GM18517 (cell line): ENCODE data around the gene GPR18.

ENCODE experiments used
- ATAC-seq: cut with Tn5 transposase; IDR thresholded peaks from one replicate; pipeline ENCODE4 v1.9.1; 2021; ENCODE audit warnings: mild to moderate bottlenecking, moderate library complexity; ENCODE audit not compliant: unreplicated experiment

The GPR18 gene, protein sequence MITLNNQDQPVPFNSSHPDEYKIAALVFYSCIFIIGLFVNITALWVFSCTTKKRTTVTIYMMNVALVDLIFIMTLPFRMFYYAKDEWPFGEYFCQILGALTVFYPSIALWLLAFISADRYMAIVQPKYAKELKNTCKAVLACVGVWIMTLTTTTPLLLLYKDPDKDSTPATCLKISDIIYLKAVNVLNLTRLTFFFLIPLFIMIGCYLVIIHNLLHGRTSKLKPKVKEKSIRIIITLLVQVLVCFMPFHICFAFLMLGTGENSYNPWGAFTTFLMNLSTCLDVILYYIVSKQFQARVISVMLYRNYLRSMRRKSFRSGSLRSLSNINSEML

DNA sequence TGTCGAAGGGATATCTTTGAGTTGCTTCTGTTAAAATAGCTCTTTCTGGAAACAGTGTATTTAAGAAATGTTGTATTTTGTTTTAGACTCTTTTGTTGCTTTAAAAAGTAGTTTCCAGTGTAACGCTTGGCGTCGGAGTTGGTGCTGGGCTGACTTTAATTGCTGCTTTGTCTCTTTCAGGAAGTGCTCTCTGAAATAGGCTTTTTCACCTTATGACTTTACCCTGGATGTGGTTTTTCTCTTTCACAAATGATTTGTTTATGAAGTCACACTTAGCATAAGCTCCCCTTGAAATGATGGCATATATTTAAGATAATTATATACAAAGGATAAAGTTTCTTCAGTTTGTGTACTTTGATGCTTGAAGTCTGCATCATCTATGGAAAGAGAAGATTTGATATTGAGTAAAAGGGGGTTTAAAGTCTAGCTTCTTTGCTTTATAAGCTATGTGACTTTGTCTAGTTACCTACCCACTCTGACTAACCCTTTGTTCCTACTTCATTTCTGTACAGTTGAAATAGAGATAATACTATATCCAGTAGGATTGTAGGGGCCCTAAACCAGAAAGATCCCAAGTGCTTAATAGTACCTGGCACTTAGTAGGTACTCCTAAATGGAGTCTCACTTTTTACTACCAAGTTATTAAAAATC lies at the start of gene GPR18:
GPR18 (minus strand) TSS at position 170 of the 651 bp plus-strand sequence. CDS start 2,507 bp downstream, outside the sequence.
- peak; percentile 96 for ATAC-seq

DNA sequence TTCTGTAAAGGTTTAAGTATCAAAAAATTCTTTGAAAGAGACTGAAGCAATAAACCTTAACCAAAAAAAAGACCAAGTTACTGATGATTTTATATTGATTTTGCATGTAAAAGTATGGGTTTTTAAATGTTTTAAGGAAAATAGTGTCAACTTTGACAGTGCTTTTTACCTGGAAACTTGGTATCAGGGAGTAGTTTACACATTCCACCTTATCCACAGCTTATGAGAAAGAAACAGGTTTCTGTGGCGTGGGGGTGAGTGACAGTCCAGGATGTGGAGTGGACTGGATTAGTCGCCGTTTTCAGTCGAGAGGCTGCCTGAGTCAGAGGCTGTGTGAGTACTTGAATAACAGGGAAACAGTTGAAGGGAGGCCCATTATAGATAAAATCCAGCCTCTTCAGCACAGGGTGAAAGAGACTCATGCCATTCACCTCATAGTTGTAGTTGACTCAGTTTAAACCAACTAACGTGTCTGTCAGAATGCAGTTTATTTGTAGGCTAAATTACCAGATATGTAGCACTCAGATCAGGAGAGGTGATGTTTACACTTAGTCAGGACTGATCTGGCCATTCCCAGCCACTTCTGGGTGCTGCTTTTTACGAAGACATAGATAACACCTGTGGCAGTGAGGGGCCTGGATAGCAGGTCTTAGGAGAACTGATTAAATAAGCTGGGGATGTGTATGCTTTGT lies 49.6 kb upstream of the GPR18 start:
- no peak for ATAC-seq

DNA sequence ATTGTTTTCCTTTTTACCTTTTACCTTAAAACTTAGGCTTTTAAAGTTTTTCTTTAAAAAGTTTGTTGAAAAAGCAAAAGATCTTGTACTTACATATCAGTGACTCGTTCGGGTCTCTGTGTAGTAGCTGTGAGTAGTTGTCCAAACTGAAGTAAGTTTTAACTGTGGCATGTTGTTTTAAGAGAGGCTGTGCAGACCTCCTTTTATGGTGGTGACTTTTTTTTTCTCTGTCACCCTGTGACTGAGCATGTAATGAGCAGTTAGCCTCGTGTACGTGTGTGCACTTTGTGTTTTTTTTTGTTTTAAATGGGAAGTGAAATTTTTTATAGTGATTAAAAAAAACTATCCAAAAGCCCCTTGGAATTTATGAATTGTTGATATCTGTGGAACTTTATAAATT lies 49.1 kb upstream of the GPR18 start, which contains the start of gene GPR183:
GPR183 (minus strand) TSS at position 153 of the 400 bp plus-strand sequence. CDS start 11,254 bp downstream, outside the sequence.
- ATAC-seq, result peak; percentile 61

DNA sequence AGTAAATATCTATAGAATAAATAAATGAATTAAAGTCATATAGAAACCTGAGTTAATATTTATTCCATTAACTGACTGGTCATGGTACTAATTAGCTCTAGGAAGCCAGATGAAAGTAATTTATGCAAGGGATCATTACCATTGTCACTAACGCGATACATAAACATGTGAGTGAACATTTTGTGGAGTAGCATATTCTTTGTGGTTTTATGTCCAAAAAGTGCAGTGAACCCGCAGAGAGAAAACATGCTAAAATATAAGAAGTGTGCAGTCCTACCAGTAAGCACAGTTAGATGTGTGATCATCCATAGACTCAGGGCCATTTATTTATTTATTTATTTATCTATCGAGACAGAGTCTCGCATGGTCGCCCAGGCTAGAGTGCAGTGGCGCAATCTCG lies 47.4 kb upstream of the GPR18 start:
- no peak for ATAC-seq

DNA sequence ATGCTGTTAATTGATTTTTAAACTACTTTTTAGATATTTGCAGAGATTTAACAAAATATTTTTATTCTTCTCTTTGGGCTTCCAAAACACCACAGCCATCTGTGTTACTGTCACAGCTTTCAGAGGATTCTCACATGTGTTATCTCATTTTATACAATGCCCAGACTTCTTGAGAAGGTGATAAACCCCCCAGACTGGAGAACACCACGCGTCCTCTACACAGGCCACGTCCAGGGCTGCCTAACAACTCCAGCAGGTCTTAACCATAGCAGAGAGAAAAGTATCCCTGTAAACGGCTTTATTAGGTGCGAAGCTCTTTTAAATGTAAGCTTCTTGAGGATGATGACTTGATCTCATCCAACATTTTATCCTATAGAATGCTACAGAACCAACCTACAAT lies 47.0 kb upstream of the GPR18 start:
- ATAC-seq, result no peak

DNA sequence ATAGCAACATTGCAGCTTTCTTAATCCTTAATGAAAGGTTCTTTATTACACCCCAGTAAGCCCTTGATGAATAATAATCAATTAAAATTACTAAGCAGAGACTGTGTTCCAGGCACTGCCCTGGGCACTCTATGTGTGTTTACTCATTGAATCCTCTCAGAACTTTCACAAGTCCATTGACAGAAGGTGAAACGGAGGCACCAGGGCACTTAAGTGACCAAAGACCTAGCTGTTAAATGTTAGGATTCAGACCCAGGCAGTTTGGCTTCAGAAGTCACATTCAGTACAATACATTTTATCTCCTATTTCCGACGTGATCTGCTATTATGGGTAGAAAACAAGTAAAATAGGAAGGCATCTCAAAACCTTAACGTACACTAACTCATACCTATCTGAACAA lies 46.4 kb upstream of the GPR18 start:
- ATAC-seq, result no peak

DNA sequence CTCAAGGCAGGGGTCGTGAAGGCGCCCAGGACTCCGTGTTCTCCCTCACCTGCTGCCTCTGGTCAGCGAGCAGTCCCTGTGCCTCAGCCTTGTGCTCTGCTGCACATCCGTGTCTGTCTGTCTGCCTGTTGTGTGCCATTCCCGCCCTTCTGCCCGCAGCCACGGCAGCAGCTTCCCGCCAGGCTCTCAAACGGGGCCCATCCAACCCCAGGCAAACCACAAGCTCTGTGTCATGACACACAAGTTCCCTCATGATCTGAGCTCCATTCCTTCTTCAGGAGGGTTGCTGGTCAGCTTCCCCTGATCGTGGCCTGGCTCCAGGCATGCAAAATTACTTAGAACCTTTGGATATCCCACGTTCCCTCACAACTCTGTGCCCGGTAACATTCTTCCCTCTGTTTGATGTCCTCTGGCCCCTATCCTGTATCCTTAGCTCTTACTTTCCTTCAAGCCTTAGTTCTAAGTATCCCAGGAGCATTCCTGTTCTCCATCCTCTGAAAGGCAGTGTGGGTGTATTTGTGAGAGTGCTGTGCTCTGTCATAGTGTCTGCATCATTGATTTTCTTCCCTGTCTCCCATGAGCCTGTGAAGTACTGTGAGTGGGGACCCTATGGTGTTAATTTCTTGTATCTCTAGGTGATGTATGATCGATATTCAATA lies 45.8 kb upstream of the GPR18 start:
- ATAC-seq, result no peak

DNA sequence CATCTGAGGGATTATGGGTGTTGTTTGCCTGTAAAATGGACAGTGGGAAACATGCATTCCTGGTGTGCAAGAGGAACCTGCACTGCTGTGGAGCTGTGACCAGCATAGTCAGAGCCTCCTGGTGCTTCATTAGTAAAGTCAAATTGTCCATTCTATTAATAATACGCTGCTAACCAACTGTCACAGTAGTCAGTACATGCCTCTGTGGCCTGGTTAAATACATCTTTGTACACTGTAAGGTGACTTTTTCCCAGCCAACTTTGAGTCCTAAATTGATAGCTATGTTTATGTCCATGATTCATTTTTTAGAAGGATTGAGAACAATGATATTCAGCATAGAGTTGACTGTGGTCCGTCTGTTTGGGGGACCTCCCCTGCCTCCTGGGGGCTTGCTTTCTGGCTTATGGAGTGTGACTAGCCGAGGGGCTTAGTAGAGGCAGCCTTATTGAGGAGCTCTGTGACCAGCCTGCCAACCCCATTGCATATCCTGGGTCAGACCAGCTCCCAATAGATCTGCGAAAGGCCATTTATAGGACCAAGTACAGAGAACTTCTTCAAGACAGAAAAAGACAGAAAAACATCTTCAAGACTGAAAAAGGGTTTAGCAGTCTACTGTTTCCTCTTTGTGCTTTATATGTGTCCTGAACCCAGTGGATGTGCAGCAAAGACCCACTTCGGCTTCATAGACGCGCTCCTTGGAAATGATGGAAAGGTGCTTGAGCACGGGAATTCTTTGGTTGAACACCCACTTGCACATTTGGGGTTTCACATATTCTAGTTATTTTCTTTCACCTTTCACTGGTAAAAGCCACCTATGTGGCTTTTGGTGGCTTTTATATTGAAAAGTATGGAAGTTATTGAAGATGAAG lies 44.7 kb upstream of the GPR18 start:
- no peak for ATAC-seq

DNA sequence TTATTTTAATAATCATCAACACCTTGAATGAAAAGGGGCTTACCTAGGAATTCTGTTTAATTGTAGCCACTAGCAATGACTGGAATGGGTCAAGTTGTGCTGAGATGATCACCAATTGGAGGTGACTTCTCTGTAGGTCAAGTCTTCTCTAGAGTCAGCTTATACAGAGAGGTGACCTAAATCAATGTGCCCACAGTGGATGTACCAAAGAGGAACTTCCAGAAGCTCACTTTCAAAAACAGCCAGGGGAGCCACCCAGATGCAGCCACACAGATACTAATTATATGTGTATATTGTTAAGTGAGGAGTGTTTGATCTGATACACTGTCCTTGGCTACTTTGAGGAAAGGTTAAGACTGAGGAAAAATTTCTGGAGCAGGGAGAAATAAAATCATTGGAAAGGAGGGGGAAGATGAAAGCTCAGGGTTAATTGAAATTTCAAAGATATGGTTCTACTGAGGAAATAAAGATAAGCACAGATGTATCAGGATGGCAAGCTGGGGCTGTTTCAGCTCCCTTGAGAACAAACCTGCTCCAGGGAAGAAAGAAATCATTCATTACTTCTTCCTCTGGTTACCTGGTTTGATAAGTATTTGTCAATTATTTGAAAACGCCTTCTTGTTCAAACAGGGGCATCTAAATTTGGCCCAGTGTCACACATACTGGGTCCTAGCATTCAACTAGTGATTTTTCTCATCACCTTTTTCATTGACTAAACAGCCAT lies 43.9 kb upstream of the GPR18 start:
- no peak for ATAC-seq

DNA sequence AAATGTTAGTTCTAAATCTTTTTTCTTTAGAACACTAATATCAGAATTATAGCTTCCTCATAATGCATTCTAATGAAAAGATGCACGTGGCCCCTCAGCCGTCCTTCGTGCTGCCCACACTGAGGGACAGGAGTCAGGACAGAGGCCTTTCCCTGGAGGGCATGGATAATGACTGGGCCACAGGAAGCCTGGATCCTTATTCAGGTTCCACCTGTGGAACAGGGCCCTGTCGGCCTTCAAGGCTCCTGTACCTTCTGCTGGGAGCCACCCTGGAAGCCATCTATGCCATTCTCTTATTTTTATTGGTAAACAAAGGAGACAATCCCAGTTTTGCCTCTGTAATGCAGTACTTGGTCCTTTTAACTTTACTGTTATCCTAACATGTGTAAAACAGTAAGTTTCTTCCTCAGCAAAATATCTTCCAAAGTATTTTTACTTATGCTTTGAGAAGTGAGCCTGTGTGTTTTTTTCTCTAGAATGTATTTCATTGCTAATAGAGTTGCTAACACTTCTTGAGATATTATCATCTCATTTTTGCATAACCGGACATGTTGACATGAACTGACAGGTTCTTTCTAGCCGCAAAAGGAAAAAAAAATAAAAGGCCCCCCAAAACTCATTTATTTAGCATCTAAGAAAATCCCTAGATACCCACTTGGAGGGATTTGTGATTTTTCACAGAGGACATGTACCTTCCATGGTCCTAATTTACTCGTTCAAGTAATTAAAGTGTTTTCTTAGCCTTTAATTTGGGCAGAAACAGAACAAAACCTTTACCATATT lies 43.1 kb upstream of the GPR18 start:
- no peak for ATAC-seq

DNA sequence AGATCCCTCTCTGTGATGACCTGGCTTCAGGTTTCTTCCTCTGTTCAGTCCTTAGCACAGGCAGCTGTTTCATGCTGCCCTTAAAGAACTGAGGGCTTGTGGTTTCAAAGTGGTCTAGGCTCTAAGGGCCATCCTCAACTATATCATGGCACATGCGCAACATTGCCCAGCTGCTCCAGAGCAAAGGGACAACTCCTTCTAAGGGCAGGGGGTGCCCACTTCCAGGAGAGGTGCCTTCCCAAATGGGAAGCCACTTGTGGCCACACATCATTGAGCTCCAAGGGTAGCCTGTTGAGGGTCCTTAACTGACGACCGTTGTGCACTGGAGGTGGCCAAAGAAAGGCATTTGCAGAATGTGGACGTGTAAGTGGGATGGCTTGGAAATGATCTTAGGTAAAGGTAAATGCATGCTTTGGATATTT lies 41.8 kb upstream of the GPR18 start:
- ATAC-seq, result no peak

DNA sequence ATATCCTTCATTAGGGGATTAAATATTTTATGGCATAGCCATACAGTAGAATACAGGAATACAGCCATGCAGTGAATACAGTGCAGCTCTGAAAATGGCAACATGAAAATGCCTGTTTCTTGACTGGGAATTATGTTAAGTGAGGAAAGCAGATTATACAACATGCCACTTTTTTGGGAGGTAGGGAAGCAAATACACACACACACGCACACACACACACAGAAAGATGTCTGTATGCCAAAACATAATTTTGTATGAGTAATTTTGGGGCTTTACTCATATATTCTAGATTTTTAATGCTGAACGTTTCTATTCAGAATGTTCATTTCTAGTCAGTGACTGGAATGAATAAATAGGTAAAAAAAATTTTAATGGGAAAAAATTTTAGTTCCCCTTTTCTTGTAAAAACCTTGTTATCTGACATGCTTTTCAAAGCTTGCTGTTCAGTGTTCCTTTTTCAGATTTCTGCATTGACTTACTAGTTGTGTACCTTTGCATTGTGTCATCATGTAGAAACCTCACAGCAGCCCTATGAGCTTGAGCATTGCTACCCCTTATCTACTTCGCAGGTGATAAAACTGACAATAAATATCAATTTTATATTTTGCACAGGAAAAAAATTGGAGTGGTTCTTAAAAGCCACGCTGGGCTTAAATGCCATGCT lies 41.2 kb upstream of the GPR18 start:
- ATAC-seq, result no peak

DNA sequence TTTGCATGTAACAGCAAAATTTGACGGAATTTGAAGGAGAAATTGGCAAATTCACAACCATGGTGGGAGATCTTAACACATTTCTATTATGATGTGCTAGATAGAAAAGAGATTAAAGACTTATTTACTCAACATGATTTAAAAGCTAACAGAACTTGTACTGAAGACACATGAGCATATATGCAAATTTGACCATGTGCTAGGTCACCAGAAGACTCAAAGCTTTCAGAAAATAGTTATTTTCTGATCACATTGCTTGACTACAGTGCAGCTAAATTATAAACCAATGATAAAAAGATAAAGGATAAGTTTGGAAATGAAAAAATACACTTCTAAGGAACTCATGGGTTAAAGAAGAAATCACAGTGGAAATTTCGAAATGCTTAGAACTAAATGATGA lies 39.9 kb upstream of the GPR18 start:
- no peak for ATAC-seq

DNA sequence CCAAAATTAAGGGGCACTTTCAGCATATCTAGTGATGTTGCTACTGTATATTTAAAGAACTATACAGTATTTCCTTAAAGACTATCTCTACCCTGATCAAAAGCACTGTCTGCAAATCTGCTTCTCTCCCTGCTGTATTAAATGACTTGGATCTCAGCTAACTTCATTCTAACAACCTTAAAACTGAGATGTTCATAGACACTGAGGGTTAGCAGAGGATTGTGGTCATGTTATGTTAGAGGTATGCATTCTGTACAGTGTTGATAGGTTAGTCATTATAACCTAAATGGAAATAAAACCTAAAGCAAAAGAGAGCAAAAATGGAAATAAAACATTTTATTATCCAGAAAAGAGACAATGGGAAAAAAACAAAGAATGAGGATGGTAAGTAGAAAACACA lies 39.2 kb upstream of the GPR18 start:
- ATAC-seq, result no peak

DNA sequence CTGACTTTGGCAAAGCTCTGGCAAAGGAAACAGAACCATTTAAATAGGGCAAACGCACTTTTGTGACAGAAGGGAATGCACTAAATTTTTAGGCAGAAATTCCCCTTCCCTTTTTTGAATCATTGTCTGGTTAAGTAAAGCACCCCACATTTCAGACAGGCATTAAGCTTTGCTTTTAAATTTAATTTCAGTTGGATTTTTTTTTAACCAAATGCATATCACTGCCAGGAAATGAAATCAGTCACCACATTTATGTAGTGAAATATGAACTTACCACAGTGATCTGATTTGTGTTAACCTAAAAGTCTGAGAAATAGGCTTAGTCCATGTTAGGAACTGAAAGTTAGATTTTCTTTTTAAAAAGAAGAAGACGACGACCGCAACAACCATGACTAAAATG lies 38.2 kb upstream of the GPR18 start:
- peak; percentile 58 for ATAC-seq

DNA sequence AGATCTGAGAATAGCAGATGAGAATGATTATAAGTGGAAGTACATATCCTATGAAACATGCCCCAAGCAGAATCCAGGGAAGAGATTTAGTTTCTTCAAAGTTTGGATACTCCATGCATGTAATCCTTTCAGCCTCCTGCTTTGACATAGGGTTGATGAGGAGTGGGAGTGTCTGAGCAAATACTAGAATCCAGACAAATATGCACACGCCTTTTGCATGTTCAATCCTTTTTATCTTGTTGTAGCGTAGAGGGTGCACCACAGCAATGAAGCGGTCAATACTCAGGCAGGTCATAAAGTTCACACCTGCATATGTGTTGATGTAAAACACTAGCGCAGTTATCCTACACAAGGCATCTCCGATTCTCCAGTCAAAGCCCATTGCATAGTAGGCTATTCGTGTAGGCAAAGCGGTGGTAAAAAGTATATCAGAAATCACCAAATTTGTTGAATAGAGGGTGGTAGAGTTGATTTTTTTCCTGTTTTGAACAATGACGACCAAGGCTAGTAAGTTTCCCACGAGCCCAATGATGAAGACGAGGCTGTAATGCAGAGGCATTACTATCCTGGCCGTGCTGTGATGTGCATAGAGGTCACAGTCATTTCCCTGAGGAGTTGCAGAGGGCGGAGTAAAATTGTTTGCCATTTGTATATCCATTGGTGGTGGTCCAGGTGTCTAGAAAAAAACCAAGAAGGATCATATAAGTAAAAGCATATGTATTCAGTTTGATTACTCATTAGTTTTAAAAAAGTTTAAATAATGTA lies 37.5 kb upstream of the GPR18 start:
- no peak for ATAC-seq

DNA sequence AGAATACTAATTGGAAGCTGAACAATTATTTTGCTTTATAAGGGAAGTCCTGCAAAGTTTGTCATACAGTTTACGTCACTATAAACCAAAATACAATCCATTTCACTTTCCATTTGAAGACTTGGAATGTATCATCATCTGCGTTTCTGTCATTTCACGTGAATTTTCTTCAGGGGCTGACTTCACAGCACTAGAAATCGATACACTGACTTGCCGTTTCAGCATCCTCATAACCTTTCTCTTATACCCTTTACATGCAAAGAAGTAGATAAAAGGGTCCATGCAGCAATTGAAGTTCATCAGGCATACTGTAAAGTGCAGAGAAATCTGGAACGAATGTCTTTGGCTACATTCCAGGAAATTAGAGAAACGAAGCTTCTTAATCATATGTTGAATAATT lies 36.8 kb upstream of the GPR18 start:
- ATAC-seq, result no peak

DNA sequence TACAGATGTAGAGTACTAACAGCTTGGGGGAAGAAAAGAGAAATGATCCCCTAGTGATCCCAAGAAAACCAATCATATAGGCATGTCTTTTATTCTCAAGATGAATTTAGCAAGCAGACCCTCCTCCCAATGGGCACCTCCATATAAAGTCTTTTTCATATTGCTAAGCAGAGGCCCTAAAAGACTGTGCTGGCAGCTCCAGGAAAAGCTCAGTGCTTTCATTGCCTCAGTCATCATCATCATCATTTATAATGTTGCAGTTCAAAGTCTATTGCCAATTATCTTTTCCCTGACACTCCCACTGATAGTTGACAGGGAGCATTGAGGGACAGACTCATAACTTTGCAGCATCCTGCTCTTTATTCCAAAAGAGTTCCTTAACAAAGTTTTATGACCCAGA lies 36.0 kb upstream of the GPR18 start:
- ATAC-seq, result no peak
